Adrenal gland (tissue), 5 donors: ENCODE data around the gene DEGS2.

ENCODE experiments used
- POLR2A ChIP-seq, 2 donors: fragments of 450-650 bp; IDR thresholded peaks; one replicate each; pipeline ENCODE4 v1.6.1; 2017; ENCODE audit warnings: antibody characterized with exemption in 2 of 2, mild to moderate bottlenecking in 2 of 2, moderate library complexity in 1 of 2
- TF ChIP-seq, protein P1 (sequence below), 6 experiments: fragments of 450-650 bp in 4 of 6; fragments of 200-600 bp in 2 of 6; sonication (generic) in 1 of 6; IDR thresholded peaks; 1 replicate in 5 of 6; 2 replicates in 1 of 6; pipeline versions ENCODE4 v1.5.1 to v1.8.0; 2016 to 2021; ENCODE audit warnings: antibody characterized with exemption in 6 of 6, mild to moderate bottlenecking in 2 of 6, moderate library complexity in 1 of 6
- donor health status: DM: no; HTN: no; CAD: no.

DNA sequence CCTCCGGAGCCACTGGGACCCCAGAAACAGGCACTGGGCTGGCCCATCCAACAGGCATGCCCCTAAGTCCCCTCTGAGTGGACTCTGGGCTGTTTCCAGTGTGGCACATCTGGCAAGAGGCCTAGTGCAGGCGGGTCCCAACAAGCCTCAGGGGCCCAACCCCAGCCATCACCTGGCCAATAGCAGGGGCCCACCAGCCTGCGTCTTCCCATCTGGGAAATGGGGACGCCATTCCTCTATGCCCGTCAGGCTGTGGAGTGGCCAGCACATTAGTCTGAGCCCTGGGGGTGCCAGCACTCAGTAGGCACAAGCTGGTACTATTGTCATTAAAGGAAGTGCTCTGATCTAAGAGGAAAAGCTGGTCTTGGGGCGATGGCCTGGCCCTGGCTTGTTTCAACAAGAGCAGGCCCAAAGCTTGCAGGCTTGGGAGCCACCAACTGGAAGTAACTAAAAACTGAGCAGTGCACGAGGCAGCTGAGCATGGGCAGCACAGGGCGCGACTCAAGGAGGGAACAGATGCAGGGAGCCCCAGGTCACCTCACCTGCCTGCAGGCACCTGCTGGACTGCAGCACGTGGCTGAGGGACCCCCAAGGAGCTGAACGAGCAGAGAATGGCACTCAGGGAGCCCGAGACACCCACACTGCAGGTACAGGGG lies 8.4 kb downstream of the DEGS2 start:
- TF ChIP-seq, protein P1, sequence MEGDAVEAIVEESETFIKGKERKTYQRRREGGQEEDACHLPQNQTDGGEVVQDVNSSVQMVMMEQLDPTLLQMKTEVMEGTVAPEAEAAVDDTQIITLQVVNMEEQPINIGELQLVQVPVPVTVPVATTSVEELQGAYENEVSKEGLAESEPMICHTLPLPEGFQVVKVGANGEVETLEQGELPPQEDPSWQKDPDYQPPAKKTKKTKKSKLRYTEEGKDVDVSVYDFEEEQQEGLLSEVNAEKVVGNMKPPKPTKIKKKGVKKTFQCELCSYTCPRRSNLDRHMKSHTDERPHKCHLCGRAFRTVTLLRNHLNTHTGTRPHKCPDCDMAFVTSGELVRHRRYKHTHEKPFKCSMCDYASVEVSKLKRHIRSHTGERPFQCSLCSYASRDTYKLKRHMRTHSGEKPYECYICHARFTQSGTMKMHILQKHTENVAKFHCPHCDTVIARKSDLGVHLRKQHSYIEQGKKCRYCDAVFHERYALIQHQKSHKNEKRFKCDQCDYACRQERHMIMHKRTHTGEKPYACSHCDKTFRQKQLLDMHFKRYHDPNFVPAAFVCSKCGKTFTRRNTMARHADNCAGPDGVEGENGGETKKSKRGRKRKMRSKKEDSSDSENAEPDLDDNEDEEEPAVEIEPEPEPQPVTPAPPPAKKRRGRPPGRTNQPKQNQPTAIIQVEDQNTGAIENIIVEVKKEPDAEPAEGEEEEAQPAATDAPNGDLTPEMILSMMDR (IDR thresholded peaks at IDR 0.05) = no peak
- no peak for TF ChIP-seq POLR2A (IDR thresholded peaks at IDR 0.05)
